Measurements from ENCODE around the gene STK4.

STK4 gene

DNA sequence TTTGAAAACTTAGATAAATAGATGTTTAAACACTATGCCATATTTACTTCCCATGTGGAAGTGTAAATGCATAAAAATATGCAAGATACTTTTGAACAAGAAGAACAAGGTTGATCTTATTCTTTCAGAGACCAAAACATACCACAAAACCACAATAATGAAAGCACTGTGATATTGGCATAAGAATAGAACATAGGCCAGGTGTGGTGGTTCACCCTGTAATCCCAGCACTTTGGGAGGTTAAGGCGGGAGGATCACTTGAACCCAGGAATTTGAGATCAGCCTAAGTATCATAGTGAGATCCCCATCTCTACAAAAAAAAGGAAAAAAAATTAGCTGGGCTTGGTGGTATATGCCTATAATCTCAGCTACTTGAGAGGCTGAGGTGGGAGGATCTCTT is 68.1 kb downstream of the STK4 start:
- Mint-ChIP-seq H3K27me3 (no peaks in the 10 kb centered on the region), H3K4me3 (no peak overlapping the region), H3K9me3 (peaks cover 3% of the 10 kb centered on the region), H3K36me3 (peaks cover 24% of the 10 kb centered on the region), H3K4me1 (peaks cover 26% of the 10 kb centered on the region), H3K27ac (peak overlapping the region; percentile 68)
- no peak for DNase-seq (ENCODE audit: low spot score in 2 of 2)
- ATAC-seq (ENCODE audit: low read depth): no peak

DNA sequence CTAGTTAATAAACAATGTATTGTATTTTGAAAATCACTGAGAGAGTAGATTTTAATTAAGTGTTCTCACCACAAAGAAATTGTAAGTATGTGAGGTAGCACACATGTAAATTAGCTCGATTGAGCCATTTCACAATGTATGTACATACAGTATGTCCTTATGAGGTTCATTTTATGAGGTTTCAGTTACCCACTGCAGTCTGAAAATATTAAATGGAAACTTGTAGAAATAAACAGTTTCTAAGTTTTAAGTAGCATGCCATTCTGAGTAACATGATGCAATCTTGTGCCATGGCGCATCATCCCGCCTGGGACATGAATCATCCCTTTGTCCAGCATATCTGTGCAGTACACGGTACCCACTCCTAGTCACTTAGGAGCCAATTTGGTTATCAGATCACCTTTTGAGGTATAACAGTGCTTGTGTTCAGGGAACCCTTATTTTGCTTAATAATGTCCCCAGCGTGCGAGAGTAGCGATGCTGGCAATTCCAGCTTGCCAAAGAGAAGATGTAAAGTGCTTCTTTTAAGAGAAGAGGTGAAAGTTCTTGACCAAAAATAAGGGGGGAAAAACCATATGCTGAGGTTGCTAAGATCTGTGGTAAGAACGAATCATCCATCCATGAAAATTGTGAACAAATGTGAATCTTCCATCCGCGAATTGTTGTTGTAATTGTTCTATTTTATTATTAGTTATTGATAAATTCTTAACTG is 69.9 kb downstream of the STK4 start:
- ATAC-seq (ENCODE audit: low read depth) (no peak), DNase-seq (ENCODE audit: low spot score in 2 of 2) (no peak)
- Mint-ChIP-seq H3K9me3 (peaks cover 3% of the 10 kb centered on the region), H3K27me3 (no peaks in the 10 kb centered on the region), H3K27ac (peak overlapping the region; percentile 86), H3K4me1 (peaks cover 30% of the 10 kb centered on the region), H3K4me3 (no peak overlapping the region), H3K36me3 (peaks cover 33% of the 10 kb centered on the region)

DNA sequence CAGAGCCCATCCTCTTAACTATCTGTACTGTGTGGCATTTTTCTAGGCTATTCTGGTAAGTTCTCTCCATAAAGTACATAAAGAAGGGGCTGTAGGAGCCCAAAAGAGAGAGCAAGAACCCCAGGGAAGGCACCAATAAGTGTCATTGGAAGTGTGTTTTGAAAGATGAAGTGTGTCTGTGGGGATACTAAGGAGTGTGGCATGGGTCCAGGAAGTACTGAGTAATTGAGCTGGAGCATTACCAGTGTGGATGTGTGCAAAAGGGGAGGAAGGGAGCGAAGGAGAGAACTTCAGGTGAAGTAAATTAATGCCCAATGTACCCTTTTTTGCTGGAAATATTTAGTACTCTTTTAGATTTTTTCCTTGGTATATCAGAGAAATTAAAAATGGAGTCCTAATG is 70.7 kb downstream of the STK4 start:
- ATAC-seq (ENCODE audit: low read depth): no peak
- DNase-seq (ENCODE audit: low spot score in 2 of 2): no peak
- Mint-ChIP-seq H3K4me1 (peaks cover 30% of the 10 kb centered on the region), H3K9me3 (peaks cover 3% of the 10 kb centered on the region), H3K4me3 (no peak overlapping the region), H3K27ac (peak overlapping the region; percentile 42), H3K27me3 (no peaks in the 10 kb centered on the region), H3K36me3 (peaks cover 30% of the 10 kb centered on the region)

DNA sequence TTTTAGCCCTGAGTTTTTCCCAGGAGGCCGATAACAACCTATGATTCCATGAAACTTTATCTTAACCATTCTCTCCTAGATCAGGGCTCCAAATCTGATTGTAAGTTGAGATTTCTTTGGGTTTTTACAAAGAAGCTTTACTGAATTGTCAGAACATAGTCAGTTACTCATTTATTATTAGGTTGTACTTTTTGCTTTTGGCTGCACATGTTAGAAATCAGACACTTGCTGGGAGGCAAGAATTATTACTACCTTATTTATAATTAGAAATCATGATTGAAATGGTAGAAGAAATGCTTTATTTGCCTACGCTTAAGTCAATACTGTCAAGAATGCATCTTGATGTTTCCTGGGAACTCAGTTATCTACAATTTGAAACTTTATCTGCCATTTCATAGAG is 71.3 kb downstream of the STK4 start:
- H3K9me3 Mint-ChIP-seq: no peaks in the 10 kb centered on the region
- H3K36me3 Mint-ChIP-seq: peaks cover 32% of the 10 kb centered on the region

DNA sequence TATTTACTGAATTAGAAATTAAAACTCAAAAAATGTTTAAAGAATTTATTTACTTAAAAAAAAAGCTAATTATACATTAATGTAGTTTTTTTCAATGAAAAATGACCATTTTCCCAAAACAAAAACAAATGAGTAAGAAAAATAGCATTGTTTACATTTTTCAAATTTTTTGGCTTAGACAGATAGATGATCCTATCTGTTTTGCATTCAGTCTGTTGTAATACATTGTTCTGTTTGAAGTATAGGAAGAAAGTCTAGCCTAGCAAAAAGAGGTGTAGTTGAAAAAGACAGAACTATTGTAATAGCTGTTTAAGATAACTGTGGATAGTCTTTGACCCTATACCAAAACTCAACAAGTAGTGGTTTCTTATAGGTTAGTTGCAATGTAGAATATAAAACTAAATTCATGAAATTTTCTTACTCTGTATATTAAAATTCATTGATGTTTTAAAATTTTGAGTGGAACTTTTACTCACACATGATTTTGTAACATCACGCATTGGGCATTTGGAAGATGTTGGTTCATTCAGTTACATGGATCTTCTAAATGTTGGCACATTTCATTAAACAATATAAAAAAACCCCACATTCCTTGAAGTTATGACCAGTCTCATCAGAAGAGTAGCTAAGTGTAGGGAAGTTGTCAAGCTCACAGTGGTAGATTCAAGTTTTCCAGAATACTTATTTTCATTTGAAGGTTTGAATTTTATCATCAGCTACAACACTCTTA is 72.6 kb downstream of the STK4 start:
- ATAC-seq (ENCODE audit: low read depth) (no peak), DNase-seq (ENCODE audit: low spot score in 2 of 2) (no peak)
- no peaks in the 10 kb centered on the region for H3K9me3 Mint-ChIP-seq
- H3K36me3 Mint-ChIP-seq: peaks cover 31% of the 10 kb centered on the region
- peak overlapping the region; percentile 87 for H3K27ac Mint-ChIP-seq
- no peaks in the 10 kb centered on the region for H3K27me3 Mint-ChIP-seq
- H3K4me3 Mint-ChIP-seq: no peak overlapping the region
- H3K4me1 Mint-ChIP-seq: peaks cover 28% of the 10 kb centered on the region

More for the DNA sequence above, 71.3 kb downstream of the STK4 start:
- ATAC-seq (ENCODE audit: low read depth) (no peak), DNase-seq (ENCODE audit: low spot score in 2 of 2) (no peak)
- Mint-ChIP-seq H3K27ac (peak overlapping the region; percentile 87), H3K4me3 (no peak overlapping the region), H3K4me1 (peaks cover 29% of the 10 kb centered on the region), H3K27me3 (no peaks in the 10 kb centered on the region)

DNA sequence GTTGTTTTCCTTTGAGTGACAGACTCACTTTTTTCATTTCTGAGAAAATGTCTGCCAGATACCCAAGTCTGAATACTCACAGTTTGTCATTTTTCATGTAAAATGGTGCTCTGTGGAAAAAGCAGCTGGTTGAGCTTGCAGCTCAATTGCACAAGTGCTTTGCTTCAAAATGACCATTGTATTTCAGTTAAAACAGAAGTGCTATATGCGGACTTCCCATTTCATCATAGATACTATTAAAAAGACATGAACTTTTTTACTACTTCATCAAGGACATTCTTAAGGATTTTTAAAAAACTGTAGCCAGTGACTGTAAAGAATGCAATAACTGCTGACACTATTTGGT is 73.1 kb downstream of the STK4 start:
- Mint-ChIP-seq H3K4me3 (no peak overlapping the region), H3K9me3 (no peaks in the 10 kb centered on the region), H3K36me3 (peaks cover 30% of the 10 kb centered on the region), H3K27me3 (no peaks in the 10 kb centered on the region), H3K27ac (peak overlapping the region; percentile 87), H3K4me1 (peaks cover 25% of the 10 kb centered on the region)
- DNase-seq (ENCODE audit: low spot score in 2 of 2): no peak
- ATAC-seq (ENCODE audit: low read depth): no peak

DNA sequence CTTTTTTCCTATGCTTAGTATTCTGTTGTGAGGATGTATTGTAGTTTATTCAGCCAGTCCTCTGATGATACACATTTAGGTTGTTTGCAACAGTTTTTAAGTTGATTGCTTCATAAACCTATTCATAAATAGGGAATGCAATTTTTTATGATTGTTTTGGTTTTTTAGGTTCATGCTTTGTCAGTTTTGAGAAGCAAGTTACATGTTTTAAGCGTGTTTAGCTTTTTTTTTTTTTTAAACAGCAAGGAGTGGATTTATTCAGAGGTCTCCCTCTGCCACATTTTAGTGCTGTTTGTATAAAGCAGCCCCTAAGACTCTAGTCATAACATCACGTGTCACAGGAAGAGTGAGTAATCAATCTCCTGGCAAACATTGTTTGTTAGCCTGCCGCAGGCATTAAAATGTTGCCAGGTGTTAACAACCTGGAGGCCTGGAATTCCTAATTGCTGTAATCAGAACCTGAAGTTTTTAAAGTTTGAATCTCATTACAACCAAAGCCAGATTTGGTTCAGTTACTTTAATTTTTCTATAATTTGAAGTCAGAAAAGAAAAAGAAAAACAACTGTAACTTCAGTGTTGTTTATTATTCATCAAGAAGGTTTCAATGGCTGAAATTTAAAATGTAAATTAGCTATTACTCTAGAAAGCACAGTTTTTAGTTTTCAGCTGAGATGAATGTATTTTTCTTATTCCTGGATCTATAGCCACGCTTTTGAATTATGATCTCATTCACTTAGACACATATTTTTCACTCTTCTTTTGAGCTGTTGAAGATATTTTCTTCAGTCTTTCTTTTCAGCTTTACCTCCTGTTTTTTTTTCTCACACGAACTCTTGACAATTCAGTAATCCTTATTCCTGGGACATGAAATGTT is 75.4 kb downstream of the STK4 start:
- ATAC-seq (ENCODE audit: low read depth): peak; percentile 26
- Mint-ChIP-seq H3K4me3 (no peak overlapping the region), H3K27me3 (no peaks in the 10 kb centered on the region), H3K4me1 (peaks cover 21% of the 10 kb centered on the region), H3K27ac (peak overlapping the region; percentile 87), H3K9me3 (no peaks in the 10 kb centered on the region), H3K36me3 (peaks cover 27% of the 10 kb centered on the region)
- DNase-seq (ENCODE audit: low spot score in 2 of 2): no peak

DNA sequence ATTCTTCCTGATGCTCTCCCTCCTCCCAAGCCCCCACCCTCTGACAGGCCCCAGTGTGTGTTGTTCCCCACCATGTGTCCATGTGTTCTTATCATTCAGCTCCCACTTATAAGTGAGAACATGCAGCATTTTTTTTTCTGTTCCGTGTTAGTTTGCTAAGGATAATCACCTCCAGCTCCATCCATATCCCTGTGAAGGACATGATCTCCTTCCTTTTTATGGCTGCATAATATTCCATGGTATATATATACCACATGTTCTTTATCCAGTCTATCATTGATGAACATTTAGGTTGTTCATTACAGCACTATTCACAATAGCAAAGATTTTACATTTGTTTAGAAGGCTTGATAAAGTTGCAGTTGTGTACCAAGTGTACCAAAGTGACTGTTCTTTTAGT is 76.7 kb downstream of the STK4 start:
- no peaks in the 10 kb centered on the region for H3K27me3 Mint-ChIP-seq
- DNase-seq (ENCODE audit: low spot score in 2 of 2): no peak
- peaks cover 27% of the 10 kb centered on the region for H3K36me3 Mint-ChIP-seq
- ATAC-seq (ENCODE audit: low read depth): no peak
- peaks cover 18% of the 10 kb centered on the region for H3K4me1 Mint-ChIP-seq
- H3K27ac Mint-ChIP-seq: peak overlapping the region; percentile 87
- no peaks in the 10 kb centered on the region for H3K9me3 Mint-ChIP-seq
- H3K4me3 Mint-ChIP-seq: no peak overlapping the region

DNA sequence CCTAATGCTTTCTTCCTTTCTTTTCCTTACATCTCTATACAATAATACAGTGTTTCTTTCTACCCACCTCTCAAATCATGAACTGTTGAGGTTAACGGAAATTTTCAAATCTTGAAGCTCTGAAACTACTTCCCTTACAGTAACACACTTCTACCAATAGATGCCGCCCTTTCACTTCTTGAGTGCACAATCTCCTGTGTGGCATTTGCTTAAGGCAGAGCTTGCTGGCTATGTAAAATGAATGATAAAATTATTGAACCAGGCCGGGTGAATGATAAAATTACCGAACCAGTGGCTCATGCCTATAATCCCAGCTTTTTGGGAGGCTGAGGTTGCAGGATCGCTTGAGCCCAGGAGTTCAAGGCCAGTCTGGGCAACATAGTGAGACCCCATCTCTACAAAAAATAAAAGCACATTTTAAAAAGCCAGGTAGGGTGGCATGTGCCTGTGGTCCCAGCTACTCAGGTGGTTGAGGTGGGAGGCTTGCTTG is 77.8 kb downstream of the STK4 start:
- ATAC-seq (ENCODE audit: low read depth): peak; percentile 86
- DNase-seq (ENCODE audit: low spot score in 2 of 2): peak; percentile 18 to 56
- peak overlapping the region; percentile 77 for H3K27ac Mint-ChIP-seq
- no peak overlapping the region for H3K4me3 Mint-ChIP-seq
- H3K4me1 Mint-ChIP-seq: peaks cover 22% of the 10 kb centered on the region
- no peaks in the 10 kb centered on the region for H3K27me3 Mint-ChIP-seq
- H3K9me3 Mint-ChIP-seq: no peaks in the 10 kb centered on the region
- H3K36me3 Mint-ChIP-seq: peaks cover 34% of the 10 kb centered on the region

DNA sequence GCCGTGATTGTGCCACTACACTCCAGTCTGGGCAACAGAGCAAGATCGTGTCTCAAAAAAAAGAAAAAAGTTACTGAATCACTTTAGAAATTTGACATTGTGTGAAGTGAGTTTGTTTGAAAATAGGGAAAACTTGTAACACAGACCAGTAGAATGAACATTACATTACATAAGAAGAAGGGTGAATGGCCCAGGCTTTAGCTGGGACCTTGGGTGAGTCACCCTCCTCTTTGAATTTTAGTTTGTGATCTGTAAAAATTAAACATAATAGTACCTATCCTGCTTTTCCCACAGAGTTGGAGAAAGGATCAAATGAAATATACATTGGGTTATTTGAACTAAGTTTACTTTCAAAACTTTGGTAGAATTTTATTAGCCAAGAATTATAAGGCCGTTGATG is 78.3 kb downstream of the STK4 start:
- Mint-ChIP-seq H3K4me1 (peaks cover 25% of the 10 kb centered on the region), H3K4me3 (no peak overlapping the region), H3K36me3 (peaks cover 34% of the 10 kb centered on the region), H3K27me3 (no peaks in the 10 kb centered on the region), H3K27ac (no peak overlapping the region), H3K9me3 (no peaks in the 10 kb centered on the region)
- DNase-seq (ENCODE audit: low spot score in 2 of 2) (no peak), ATAC-seq (ENCODE audit: low read depth) (no peak)

DNA sequence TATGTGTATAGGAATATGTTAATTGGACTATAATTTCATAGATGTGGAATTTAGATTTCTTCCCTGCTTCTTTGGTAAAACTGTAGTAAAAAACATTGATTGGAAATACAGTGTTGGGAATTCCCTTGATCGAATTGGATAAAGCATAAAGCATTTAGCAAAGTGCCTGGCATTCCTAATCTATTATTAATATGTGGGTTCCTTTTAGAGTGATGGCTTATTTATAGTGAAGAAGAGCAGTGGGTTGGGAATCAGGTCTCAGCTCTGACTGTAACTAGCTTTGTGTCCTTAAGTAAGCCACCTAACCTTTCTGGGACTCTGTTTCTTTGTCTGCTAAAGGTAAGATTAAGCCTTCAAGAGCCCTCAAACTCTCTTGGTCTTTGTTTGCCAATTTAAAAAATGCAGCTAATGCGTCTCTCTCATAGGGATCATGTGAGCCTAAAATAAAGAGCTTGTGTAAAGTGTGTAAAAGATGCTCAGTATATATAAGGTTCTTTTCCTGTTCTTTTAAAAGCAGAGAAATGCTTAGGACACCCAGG is 81.3 kb downstream of the STK4 start:
- DNase-seq (ENCODE audit: low spot score in 2 of 2) (no peak), ATAC-seq (ENCODE audit: low read depth) (no peak)
- H3K9me3 Mint-ChIP-seq: no peaks in the 10 kb centered on the region
- peaks cover 36% of the 10 kb centered on the region for H3K4me1 Mint-ChIP-seq
- H3K27ac Mint-ChIP-seq: peak overlapping the region; percentile 71
- no peaks in the 10 kb centered on the region for H3K27me3 Mint-ChIP-seq
- peaks cover 22% of the 10 kb centered on the region for H3K36me3 Mint-ChIP-seq
- H3K4me3 Mint-ChIP-seq: no peak overlapping the region

DNA sequence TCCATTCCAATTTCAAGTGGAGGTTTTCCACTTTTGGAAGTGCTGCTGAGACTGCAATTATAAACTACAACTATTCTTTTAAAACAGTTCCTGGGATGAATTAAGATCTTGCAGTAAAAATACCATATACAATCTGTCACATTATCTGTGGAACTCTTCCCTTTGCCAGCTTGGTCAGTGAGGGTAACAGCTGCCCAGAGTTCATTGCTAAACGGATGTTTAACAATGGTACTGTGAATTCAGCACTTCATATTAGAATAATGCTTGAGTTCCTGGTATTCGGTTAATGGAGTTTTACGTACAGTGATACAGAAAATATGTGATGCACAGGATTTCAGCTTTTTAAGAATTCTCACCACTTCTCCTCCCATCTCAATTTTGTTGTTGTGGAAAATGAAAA is 83.1 kb downstream of the STK4 start:
- Mint-ChIP-seq H3K4me3 (peak overlapping the region; percentile 60), H3K27me3 (no peaks in the 10 kb centered on the region), H3K9me3 (no peaks in the 10 kb centered on the region), H3K4me1 (peaks cover 40% of the 10 kb centered on the region), H3K27ac (peak overlapping the region; percentile 96), H3K36me3 (peaks cover 14% of the 10 kb centered on the region)
- DNase-seq (ENCODE audit: low spot score in 2 of 2) (no peak), ATAC-seq (ENCODE audit: low read depth) (no peak)

DNA sequence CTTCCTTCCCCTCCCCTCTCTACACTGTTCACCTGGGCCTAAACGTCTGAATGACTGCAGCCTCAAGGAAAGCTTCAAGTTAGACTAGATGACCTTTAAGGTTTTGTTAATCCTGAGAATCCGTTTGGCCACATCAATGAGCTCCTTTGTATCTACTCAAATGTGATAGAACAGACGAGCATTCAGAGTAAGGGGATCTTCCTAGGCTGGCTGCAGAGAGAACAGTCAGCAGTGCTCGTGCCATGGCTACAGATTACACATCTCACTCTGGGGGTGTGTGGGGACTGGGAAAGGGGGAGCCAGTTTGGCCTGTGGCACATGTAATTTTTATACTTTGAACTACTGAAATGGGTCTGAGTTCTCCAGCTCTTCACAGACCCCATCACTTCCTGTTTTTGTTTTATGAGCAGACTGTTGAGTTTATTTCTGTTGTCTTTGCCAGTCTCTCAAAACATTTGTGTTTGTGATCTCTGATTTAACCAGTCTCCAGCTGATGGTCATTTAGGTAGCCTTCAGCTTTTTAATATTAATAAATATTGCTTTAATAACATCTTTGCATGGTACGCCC is 83.7 kb downstream of the STK4 start:
- Mint-ChIP-seq H3K4me1 (peaks cover 43% of the 10 kb centered on the region), H3K9me3 (no peaks in the 10 kb centered on the region), H3K27ac (peak overlapping the region; percentile 96), H3K36me3 (peaks cover 14% of the 10 kb centered on the region), H3K27me3 (no peaks in the 10 kb centered on the region), H3K4me3 (peak overlapping the region; percentile 60)
- no peak for DNase-seq (ENCODE audit: low spot score in 2 of 2)
- ATAC-seq (ENCODE audit: low read depth): no peak

Data from memory B cell (primary cell).